Mucosa of rectum (tissue), 2 donors: Measurements from ENCODE around the gene LRRC34.

ENCODE experiments used
- H3K27ac ChIP-seq, 2 donors: one replicate each; pipeline ENCODE4 v1.7.0; 2013; ENCODE audit warnings: inconsistent platforms in 2 of 2, low read depth in 2 of 2, low read length in 2 of 2
- H3K27me3 ChIP-seq, 2 donors: one replicate each; pipeline ENCODE4 v1.7.0; 2013; ENCODE audit warnings: low read length in 2 of 2; ENCODE audit not compliant: control insufficient read depth in 2 of 2, insufficient read depth in 2 of 2
- H3K36me3 ChIP-seq, 2 donors: one replicate each; pipeline ENCODE4 v1.7.0; 2013; ENCODE audit warnings: low read length in 2 of 2; ENCODE audit not compliant: control insufficient read depth in 2 of 2, insufficient read depth in 2 of 2
- H3K4me1 ChIP-seq, 2 donors: one replicate each; pipeline ENCODE4 v1.7.0; 2013; ENCODE audit warnings: low read length in 2 of 2, mild to moderate bottlenecking in 1 of 2; ENCODE audit not compliant: control insufficient read depth in 2 of 2, insufficient read depth in 2 of 2
- H3K4me3 ChIP-seq, 2 donors: one replicate each; pipeline ENCODE4 v1.7.0; 2013; ENCODE audit warnings: low read length in 2 of 2
- H3K9ac ChIP-seq, 2 donors: one replicate each; pipeline ENCODE4 v1.7.0; 2013; ENCODE audit warnings: low read length in 2 of 2, low read depth in 1 of 2, mild to moderate bottlenecking in 1 of 2
- H3K9me3 ChIP-seq, 2 donors: one replicate each; pipeline ENCODE4 v1.7.0; 2013; ENCODE audit warnings: low read length in 2 of 2; ENCODE audit not compliant: control insufficient read depth in 2 of 2
- donor health status: healthy.
- donor health status: Normal muscosa, but diverticular disease.

The LRRC34 gene

GRCh38 chr3:169787791-169788190, 24.9 kb downstream of the LRRC34 start:
- Histone ChIP-seq H3K27me3 (no peaks in the 10 kb centered on the region), H3K4me3 (no peak overlapping the region), H3K36me3 (peaks cover 26 to 33% of the 10 kb centered on the region in 2 donors), H3K9me3 (no peaks in the 10 kb centered on the region), H3K27ac (no peak overlapping the region), H3K4me1 (no peaks in the 10 kb centered on the region), H3K9ac (no peak overlapping the region)

GRCh38 chr3:169787120-169787519, 25.6 kb downstream of the LRRC34 start:
- Histone ChIP-seq H3K27ac (no peak overlapping the region), H3K4me1 (no peaks in the 10 kb centered on the region), H3K9ac (no peak overlapping the region), H3K9me3 (no peaks in the 10 kb centered on the region), H3K4me3 (no peak overlapping the region), H3K36me3 (peaks cover 30 to 39% of the 10 kb centered on the region in 2 donors), H3K27me3 (no peaks in the 10 kb centered on the region)

- no peak overlapping the region for H3K4me3 ChIP-seq
- no peaks in the 10 kb centered on the region for H3K9me3 ChIP-seq
- no peak overlapping the region for H3K27ac ChIP-seq
- H3K9ac ChIP-seq: no peak overlapping the region
- no peaks in the 10 kb centered on the region for H3K27me3 ChIP-seq
- no peaks in the 10 kb centered on the region for H3K4me1 ChIP-seq
- H3K36me3 ChIP-seq: peaks cover 63 to 68% of the 10 kb centered on the region in 2 donors
Measured at GRCh38 chr3:169781209-169781855, 31.4 kb downstream of the LRRC34 start.

- Histone ChIP-seq H3K4me3 (no peak overlapping the region), H3K9ac (no peak overlapping the region), H3K4me1 (no peaks in the 10 kb centered on the region), H3K27ac (no peak overlapping the region), H3K9me3 (no peaks in the 10 kb centered on the region), H3K36me3 (peaks cover 58 to 68% of the 10 kb centered on the region in 2 donors), H3K27me3 (no peaks in the 10 kb centered on the region)
Measured at GRCh38 chr3:169780742-169781141, 32.0 kb downstream of the LRRC34 start.

GRCh38 chr3:169777822-169778221, 34.9 kb downstream of the LRRC34 start:
- peaks cover 52 to 56% of the 10 kb centered on the region in 2 donors for H3K36me3 ChIP-seq
- peaks cover 11% of the 10 kb centered on the region in 2 donors for H3K4me1 ChIP-seq
- H3K27me3 ChIP-seq: no peaks in the 10 kb centered on the region
- no peak overlapping the region for H3K4me3 ChIP-seq
- no peak overlapping the region for H3K9ac ChIP-seq
- H3K27ac ChIP-seq: no peak overlapping the region
- no peaks in the 10 kb centered on the region for H3K9me3 ChIP-seq

GRCh38 chr3:169774186-169774585, 38.5 kb downstream of the LRRC34 start:
- Histone ChIP-seq H3K36me3 (peaks cover 26 to 30% of the 10 kb centered on the region in 2 donors), H3K9ac (peak overlapping the region; percentile 95 to 99), H3K4me1 (peaks cover 11 to 14% of the 10 kb centered on the region in 2 donors), H3K27me3 (no peaks in the 10 kb centered on the region), H3K27ac (peak overlapping the region in 1 of 2 donors; percentile 99), H3K9me3 (no peaks in the 10 kb centered on the region), H3K4me3 (peak overlapping the region; percentile 79 to 86)

GRCh38 chr3:169772897-169773816, 39.5 kb downstream of the LRRC34 start, which contains the start of gene MYNN:
Gene MYNN (plus strand): TSS chr3:169773396. CDS start chr3:169774296, 900 bp downstream.
- Histone ChIP-seq H3K9me3 (no peaks in the 10 kb centered on the region), H3K27ac (peak within 1 kb of the TSS; percentile 99 to 100), H3K4me1 (peaks cover 11 to 14% of the 10 kb centered on the region in 2 donors), H3K27me3 (no peaks in the 10 kb centered on the region), H3K9ac (peak within 1 kb of the TSS; percentile 95 to 99), H3K36me3 (peaks cover 20 to 26% of the 10 kb centered on the region in 2 donors), H3K4me3 (peak within 1 kb of the TSS; percentile 79 to 86)

- Histone ChIP-seq H3K27me3 (no peaks in the 10 kb centered on the region), H3K4me1 (peaks cover 11 to 14% of the 10 kb centered on the region in 2 donors), H3K9ac (peak overlapping the region; percentile 95 to 99), H3K36me3 (peaks cover 13 to 19% of the 10 kb centered on the region in 2 donors), H3K27ac (peak overlapping the region; percentile 99 to 100), H3K9me3 (no peaks in the 10 kb centered on the region), H3K4me3 (peak overlapping the region; percentile 79 to 86)
Measured at GRCh38 chr3:169772305-169772896, 40.3 kb downstream of the LRRC34 start.

GRCh38 chr3:169771497-169772304, 41.0 kb downstream of the LRRC34 start:
- peak overlapping the region; percentile 95 to 99 for H3K9ac ChIP-seq
- peaks cover 10 to 13% of the 10 kb centered on the region in 2 donors for H3K36me3 ChIP-seq

More at GRCh38 chr3:169771497-169772304, 41.0 kb downstream of the LRRC34 start:
- H3K27ac ChIP-seq: peak overlapping the region; percentile 99 to 100
- peaks cover 11 to 14% of the 10 kb centered on the region in 2 donors for H3K4me1 ChIP-seq
- peak overlapping the region; percentile 79 to 86 for H3K4me3 ChIP-seq
- H3K9me3 ChIP-seq: no peaks in the 10 kb centered on the region
- H3K27me3 ChIP-seq: no peaks in the 10 kb centered on the region
